GM21447 (cell line): ENCODE results near the gene CSF3R.
"Not testable (repeated sequence)": the region's sequence is repeated elsewhere in the genome, so short reads cannot be mapped to it uniquely, and the experiment has no call there.

ENCODE experiments used
- ATAC-seq: cut with Tn5 transposase; IDR thresholded peaks from one replicate; pipeline ENCODE4 v1.9.1; 2021; ENCODE audit not compliant: unreplicated experiment

CSF3R gene

GRCh38 chr1:36513676-36514473 lies 31.2 kb upstream of the CSF3R start:
- ATAC-seq = no peak

- no peak for ATAC-seq
These were observed 30.1 kb upstream of the CSF3R start for GRCh38 chr1:36512842-36513241.

DNA sequence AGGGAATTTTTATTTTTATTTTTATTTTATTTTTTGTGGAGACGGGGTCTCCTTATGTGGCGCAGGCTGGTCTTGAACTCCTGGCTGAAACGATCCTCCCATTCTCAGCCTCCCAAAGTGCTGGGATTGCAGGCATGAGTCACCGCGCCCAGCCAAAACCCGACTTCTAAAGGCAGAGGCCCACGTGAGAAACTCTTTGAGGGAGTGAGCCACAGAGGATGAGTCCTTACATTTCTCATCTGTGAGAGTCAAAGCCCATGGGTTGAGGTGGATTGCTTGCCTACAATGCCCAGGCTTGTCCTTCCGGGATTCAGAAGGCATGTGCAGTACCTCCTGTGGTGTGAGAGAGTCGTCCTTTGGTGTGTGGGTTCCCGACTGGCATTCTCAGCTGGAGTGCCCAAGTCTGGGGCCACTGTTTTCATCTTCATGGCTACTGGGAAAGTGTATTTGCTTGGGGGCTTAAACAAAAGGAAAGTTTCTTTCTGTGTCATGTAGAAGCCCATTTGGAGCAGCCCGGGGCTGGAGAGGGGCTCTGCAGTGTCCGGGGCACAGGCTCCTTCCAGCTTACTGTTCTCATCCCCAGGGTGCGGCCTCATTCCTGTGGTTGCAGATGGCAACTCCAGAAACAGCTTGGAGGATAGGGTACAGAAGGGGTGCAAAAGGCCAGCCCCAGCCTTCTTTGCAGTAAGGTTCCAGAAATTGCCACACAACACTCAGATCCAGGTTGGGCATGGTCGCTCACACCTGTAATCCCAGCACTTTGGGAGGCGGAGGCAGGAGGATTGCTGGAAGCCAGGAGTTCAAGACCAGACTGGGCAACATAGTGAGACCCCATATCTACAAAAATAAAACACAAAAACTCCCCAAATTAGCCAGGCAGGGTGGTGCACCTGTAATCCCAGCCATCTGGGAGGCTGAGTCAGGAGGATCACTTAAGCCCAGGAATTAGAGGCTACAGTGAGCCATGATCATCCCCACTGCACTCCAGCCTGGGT lies 29.4 kb upstream of the CSF3R start:
- ATAC-seq = no peak

GRCh38 chr1:36511220-36511619 lies 28.5 kb upstream of the CSF3R start:
- not testable (repeated sequence) for ATAC-seq

DNA sequence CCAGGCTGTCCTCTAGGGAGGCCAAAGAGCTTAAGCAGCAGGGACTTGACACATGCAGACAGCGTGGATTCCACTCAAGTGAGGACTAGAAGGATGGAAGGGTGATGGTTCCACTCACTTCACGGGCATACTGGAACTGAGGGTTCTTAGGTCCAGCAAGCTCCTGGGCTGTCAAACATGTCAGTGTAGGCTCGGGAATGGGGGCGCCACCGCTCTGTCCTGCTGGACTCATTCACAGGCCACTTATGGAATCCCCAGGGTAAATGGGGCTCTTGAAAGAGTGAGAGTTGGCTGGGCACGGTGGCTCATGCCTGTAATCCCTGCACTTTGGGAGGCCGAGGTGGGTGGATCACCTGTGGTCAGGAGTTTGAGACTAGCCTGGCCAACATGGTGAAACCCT lies 27.7 kb upstream of the CSF3R start:
- no peak for ATAC-seq

DNA sequence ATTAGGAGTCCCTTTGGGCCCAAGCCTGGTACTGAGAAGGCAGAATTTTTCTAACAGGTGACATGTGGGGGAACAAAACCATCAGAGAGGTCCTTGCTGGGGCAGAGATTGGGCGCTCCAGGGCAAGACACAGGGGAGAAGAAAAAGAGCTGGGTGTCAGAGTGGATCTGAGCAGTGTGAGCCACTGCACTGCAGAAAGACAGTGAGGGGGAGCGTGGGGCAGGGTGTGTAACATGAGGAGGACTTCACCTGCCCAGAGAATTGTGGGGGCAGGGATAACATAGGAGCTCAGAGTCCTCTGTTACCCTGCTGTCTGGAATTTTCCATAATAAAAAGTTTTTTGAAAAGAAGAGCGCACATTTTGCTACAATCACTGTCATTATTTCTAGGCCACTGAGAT lies 25.5 kb upstream of the CSF3R start:
- no peak for ATAC-seq

DNA sequence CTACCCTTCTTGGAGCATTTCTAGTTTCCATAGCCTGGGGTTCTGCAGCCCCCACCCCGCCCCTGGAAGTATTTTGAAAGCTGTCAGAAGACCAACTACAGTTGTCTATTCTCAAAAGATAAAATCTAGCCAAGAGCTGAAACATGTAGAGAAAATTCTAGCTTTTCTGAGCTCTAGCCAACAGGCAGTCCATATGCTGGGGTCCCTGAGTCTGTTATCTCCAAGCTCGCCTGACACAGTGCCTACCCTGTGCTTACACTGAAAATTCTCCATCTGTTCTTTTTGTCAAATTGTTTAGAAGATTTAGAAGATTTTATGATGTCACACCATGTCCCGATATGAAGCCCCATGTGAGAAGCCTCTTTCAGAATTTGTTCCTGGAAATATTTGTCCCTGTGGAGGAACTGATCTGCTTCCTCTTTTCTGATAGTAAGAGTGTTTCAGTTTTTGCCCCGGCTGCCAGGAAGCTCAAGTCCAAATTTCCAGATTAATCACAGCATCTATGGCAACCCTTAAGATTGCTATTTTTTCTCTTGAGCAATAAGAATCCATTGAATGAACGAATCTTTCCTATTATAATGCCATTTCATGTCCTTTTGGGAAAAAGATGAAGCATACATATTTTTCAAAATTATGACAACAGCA lies 23.7 kb upstream of the CSF3R start:
- no peak for ATAC-seq

DNA sequence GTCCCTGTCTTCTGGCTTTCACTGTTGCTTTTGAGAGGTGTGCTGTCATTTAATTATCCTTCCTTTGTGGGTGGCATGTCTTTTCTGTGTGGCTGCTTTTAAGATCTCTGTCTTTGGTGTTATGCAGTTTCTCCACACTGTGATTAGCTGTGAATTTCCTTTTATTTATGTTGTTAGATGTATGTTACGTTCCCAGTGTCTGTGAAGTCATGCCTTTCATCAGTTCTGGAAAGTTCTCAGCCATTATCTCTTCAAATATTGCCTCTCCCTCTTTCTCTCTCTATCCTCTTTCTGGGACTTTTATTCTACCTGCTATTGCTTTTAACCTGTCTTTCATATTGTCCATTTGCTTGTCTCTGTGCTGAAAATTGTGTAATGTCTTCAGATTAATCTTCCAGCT lies 21.0 kb upstream of the CSF3R start:
- no peak for ATAC-seq

DNA sequence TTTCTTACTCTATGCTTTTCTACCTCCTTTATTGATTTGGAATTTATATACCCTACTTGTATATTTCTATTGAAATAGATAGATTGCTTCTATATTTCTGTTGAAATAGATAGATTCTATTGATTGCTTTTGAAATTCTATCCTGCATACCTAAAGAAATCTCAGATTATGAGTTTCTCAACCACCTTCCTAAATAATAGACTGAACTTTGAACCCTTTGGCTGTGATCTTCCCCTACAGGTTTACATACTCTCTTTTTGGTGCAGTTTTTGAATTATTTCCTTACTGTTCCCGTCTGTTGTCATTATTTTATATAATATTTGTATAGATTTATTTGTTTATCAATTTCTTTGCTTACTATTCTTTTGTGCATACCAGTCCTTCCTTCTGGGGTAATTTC lies 20.4 kb upstream of the CSF3R start:
- ATAC-seq = no peak

DNA sequence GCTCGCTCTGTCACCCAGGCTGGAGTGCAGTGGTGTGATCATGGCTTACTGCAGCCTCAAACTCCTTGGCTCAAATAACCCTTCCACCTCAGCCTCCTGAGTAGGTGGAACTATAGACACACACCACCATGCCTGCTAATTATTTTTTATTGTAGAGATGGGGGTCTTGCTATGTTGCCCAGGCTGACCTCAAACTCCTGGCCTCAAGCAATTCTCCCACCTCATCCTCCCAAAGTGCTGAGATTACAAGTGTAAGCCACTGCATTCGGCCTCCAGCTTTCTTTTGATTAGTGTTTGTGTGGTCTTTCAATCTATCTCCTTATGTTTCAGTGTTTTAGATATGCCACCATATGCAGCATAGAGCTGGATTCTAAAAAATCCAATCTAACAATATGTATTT lies 19.9 kb upstream of the CSF3R start:
- ATAC-seq = no peak

DNA sequence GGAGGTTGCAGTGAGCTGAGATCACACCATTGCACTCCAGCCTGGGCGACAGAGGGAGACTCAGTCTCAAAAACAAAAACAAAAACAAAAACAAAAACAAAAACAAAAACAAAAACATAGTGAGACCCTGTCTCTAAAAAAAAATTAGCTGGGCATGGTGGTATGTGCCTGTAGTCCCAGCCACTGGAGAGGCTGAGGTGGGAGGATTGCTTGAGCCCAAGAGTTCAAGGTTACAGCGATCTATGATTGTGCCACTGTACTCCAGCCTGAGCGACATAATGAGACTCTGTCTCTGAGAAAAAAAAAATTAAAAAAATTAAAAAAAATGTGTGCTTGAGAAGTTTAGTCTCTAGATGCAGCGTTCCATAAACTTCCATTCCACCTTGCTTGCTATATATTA lies 19.2 kb upstream of the CSF3R start:
- ATAC-seq = not testable (repeated sequence)

- no peak for ATAC-seq
These were observed 14.5 kb upstream of the CSF3R start for GRCh38 chr1:36497207-36497606.

- ATAC-seq = no peak
These were observed 12.3 kb upstream of the CSF3R start for GRCh38 chr1:36494971-36495370.

- no peak for ATAC-seq
These were observed 10.8 kb upstream of the CSF3R start for GRCh38 chr1:36493524-36493923.

- no peak for ATAC-seq
These were observed 9.8 kb upstream of the CSF3R start for GRCh38 chr1:36492491-36492890.

DNA sequence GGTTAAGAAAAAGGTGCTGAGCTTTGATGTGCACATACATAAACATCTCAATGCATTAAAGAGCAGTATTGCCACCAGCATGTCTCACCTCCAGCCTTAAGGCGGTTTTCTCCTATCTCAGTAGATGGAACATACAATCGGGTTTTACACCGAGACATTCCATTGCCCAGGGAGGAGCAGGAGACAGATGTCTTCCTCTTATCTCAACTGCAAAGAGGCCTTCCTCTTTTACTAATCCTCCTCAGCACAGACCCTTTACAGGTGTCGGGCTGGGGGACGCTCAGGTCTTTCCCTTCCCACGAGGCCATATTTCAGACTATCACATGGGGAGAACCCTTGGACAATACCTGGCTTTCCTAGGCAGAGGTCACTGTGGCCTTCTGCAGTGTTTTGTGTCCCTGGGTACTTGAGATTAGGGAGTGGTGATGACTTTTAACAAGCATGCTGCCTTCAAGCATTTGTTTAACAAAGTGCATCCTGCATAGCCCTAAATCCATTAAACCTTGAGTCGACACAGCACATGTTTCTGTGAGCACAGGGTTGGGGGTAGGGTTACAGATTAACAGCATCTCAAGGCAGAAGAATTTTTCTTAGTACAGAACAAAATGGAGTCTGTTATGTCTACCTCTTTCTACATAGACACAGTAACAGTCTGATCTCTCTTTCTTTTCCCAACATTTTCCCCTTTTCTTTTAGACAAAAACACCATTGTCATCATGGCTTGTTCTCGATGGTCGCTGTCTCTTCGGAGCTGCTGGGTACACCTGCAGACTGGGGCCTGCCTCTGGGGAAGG lies 6.7 kb upstream of the CSF3R start:
- ATAC-seq = not testable (repeated sequence)

DNA sequence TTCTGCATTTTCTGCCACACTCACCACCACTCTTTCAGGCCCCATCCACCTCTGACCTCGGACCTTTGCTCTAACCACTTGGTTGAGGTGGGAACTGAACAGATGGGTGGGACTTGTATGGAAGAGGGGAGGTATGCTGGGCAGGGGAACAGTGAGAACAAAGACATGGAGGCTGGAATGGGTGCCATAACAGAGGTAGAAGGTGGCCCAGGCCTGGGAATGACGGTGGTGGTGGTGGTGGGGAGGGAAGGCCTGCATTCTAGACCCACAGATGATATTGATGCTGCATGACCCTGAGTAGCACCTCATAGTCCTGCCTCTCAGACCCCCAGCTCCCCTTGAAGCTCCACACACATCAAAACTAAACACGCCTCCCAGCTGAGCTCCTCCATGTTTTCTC lies 5.2 kb upstream of the CSF3R start:
- ATAC-seq = no peak

- ATAC-seq = not testable (repeated sequence)
These were observed 4.6 kb upstream of the CSF3R start for GRCh38 chr1:36487336-36487725.

DNA sequence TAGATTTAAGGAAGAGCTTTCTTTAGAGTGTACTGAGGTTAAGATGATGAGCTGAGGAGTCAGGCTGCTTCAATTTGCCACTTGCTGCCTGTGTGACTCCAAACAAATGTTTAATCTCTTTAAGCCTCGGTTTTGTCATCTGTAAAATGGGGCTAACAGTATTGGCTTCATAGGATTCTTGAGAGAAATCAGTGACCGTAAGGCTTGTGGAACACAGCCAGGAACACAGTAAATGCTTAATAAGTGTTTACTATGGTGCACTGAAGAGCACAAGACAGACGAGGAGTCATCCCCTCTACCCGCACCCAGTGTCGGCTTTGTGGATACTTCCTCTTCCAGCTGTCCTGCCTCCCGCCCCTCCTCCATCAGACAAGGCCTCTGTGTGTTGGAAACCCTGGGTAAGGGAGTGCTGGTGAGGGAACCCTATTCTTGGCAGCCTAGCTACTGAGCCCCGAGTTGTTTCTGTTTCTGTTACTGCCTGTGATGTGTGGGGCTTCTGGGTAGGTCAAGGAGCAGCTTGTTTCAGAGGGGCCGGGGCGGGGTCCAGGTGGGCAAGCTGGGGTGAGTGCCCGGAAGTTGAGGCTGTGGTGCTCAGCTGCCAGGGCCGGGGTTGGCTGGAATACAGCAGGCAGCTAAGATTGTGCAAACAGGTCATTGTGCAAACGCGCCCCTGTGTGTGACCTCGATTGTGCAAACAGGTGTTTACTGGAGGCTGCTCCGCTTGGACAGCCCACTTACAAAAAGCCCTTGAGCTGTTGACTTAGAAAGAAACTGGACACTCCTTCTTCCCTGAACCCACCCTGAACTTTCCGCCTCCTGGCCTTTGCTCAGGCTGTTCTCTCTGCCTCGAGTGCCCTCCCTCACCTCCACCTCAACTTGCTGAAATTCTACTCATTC lies 4.0 kb upstream of the CSF3R start:
- ATAC-seq = no peak

GRCh38 chr1:36486093-36486438 lies 3.4 kb upstream of the CSF3R start:
- no peak for ATAC-seq
